K562 (cell line): ENCODE measurements around the gene HTR3B. TPM values are rescaled to one million over a fixed set of nuclear protein-coding genes. Genes with fewer than 3 reads are reported as not detected.

ENCODE experiments used
- ATAC-seq: fragments of 200-7000 bp; cut with Tn5 transposase; 3 replicates; pipeline ENCODE4 v1.9.1; 2020; ENCODE audit warnings: moderate library complexity
- BruUV-seq: library from RNA; stranded (reverse); fragments of 400-500 nt; replicated peaks from 2 replicates; lab custom pipeline; 2021; lab: Mats Ljungman, UMichigan
- CTCF ChIA-PET: fragments of 300-600 bp; formaldehyde crosslinking; extraction: SDS; loops from one replicate; lab custom pipeline; 2021; ENCODE audit warnings: low intra/inter-chr PET ratio; lab: Yijun Ruan, JAX
- POLR2A ChIA-PET: fragments of 300-600, 350-650 bp; sonication (Branson Sonifier 250); formaldehyde crosslinking; extraction: SDS; loops from one replicate; lab custom pipeline; 2021; ENCODE audit warnings: antibody characterized with exemption, inconsistent platforms; lab: Yijun Ruan, JAX
- DNase-seq, 4 experiments: peaks; one replicate each; pipeline versions ENCODE4 v3.0.0 to v3.0.0-alpha.2; 2011 to 2018; ENCODE audit warnings: low spot score in 3 of 4, mixed read lengths in 3 of 4; ENCODE audit errors: extremely low read depth in 1 of 4
- FAIRE-seq: peaks from 2 replicates; lab custom pipeline; 2011; peaks lifted over from hg19 to GRCh38; lab: Jason Lieb, UNC
- H2AFZ ChIP-seq: 2 replicates; pipeline ENCODE4 v1.6.0; 2011; ENCODE audit warnings: low read depth, low read length, control low read depth, inconsistent platforms
- H3K27ac ChIP-seq: fragments of 200-600 bp; 3 replicates; pipeline ENCODE4 v1.8.0; 2011; ENCODE audit warnings: low read depth, mild to moderate bottlenecking, control low read depth, inconsistent platforms, low read length, moderate library complexity, mixed read lengths; ENCODE audit errors: extremely low read depth
- H3K27me3 ChIP-seq, 2 experiments: fragments of 300-600 bp in 1 of 2; 2 replicates in 1 of 2; 3 replicates in 1 of 2; pipeline versions ENCODE4 v1.6.0 to v1.8.0; 2011; ENCODE audit warnings: inconsistent platforms in 2 of 2, low read length in 2 of 2, mild to moderate bottlenecking in 1 of 2, mixed read lengths in 1 of 2, moderate library complexity in 1 of 2; ENCODE audit not compliant: control insufficient read depth in 2 of 2, insufficient read depth in 2 of 2
- H3K36me3 ChIP-seq: fragments of 300-600 bp; 3 replicates; pipeline ENCODE4 v1.8.0; 2011; ENCODE audit warnings: mild to moderate bottlenecking, low read length, inconsistent platforms; ENCODE audit not compliant: control insufficient read depth, insufficient read depth
- H3K4me1 ChIP-seq, 2 experiments: fragments of 200-600 bp in 1 of 2; replicated peaks in 1 of 2; 2 replicates in 1 of 2; 3 replicates in 1 of 2; pipeline versions ENCODE4 v1.5.1 to v1.8.0; 2011; ENCODE audit warnings: inconsistent platforms in 2 of 2, low read length in 2 of 2, mild to moderate bottlenecking in 1 of 2, mixed read lengths in 1 of 2, moderate library complexity in 1 of 2; ENCODE audit not compliant: control insufficient read depth in 2 of 2, insufficient read depth in 2 of 2
- H3K4me2 ChIP-seq: 2 replicates; pipeline ENCODE4 v1.6.1; 2011; ENCODE audit warnings: low read length, control low read depth, inconsistent platforms, mixed read lengths; ENCODE audit not compliant: insufficient read depth
- H3K4me3 ChIP-seq: fragments of 200-600 bp; sonication (generic), shearing (Covaris generic); 2 replicates; pipeline ENCODE4 v1.5.1; 2016; ENCODE audit warnings: control low read depth, inconsistent platforms
- H3K79me2 ChIP-seq: fragments of 200-600 bp; 3 replicates; pipeline ENCODE4 v1.8.0; 2011; ENCODE audit warnings: low read length, inconsistent platforms; ENCODE audit not compliant: control insufficient read depth, insufficient read depth
- H3K9ac ChIP-seq, 2 experiments: 2 replicates each; pipeline versions ENCODE4 v1.6.0 to v1.6.1; 2011; ENCODE audit warnings: low read depth in 2 of 2, low read length in 2 of 2, control low read depth in 1 of 2, inconsistent platforms in 1 of 2, mild to moderate bottlenecking in 1 of 2, mixed read lengths in 1 of 2; ENCODE audit not compliant: insufficient read depth in 1 of 2
- H3K9me1 ChIP-seq: one replicate; pipeline ENCODE4 v1.6.0; 2011; ENCODE audit warnings: inconsistent platforms, mild to moderate bottlenecking, low read length, moderate library complexity; ENCODE audit not compliant: control insufficient read depth, insufficient read depth
- H3K9me3 ChIP-seq: replicated peaks from 2 replicates; pipeline ENCODE4 v1.5.1; 2011; ENCODE audit warnings: low read depth, low read length, inconsistent platforms; ENCODE audit not compliant: control insufficient read depth, insufficient read depth
- H4K20me1 ChIP-seq: replicated peaks from 2 replicates; pipeline ENCODE4 v1.6.1; 2011; ENCODE audit warnings: low read length, inconsistent platforms, mixed read lengths; ENCODE audit not compliant: control insufficient read depth, insufficient read depth
- MCM7 ChIP-seq, 2 experiments: fragments of 450-650 bp; IDR thresholded peaks; 2 replicates each; pipeline ENCODE4 v1.6.1; 2016 to 2018
- TFAP4 ChIP-seq: sonication (generic); formaldehyde crosslinking; IDR thresholded peaks from 2 replicates; pipeline ENCODE4 v1.8.0; 2022; ENCODE audit warnings: missing genetic modification reagents, mild to moderate bottlenecking, moderate library complexity, borderline replicate concordance
- WGBS: fragments of 100-300 bp; shearing (Covaris generic); methylation state at CpG from one replicate; pipeline ENCODE4 v1.1.6; 2016; ENCODE audit warnings: low coverage, mixed read lengths; ENCODE audit not compliant: insufficient coverage; ENCODE audit errors: missing lambda C conversion rate; 5-methylcytosine and 5-hydroxymethylcytosine counted together
- in situ Hi-C: fragments of 300-500 bp; cut with MboI; formaldehyde crosslinking; loops from 4 replicates; pipeline ENCODE4 v1.15.0; 2018; ENCODE audit warnings: inconsistent platforms, mixed read lengths
- intact Hi-C: fragments of 100-400 bp; cut with micrococcal nuclease; formaldehyde crosslinking; loops from 2 replicates; pipeline ENCODE4 v1.14.2; 2022
- polyA plus RNA-seq, 8 experiments: library from polyadenylated mRNA; depleted of rRNA in 4 of 8; stranded (reverse) in 5 of 8; unstranded in 3 of 8; fragments of >200 nt; fragmentation: Nextera tagmentation in 2 of 8; fragmentation: Illumina TruSeq in 1 of 8; extraction: Ambion mirVana in 2 of 8; extraction: Trizol in 1 of 8; gene quantifications; 2 replicates each; pipeline versions ENCODE4 v1.2.1 to v1.2.3, GENCODE V29; 2011 to 2014; ENCODE audit warnings: inconsistent platforms in 1 of 8, missing spikeins in 1 of 8
- total RNA-seq, 7 experiments: library from RNA; depleted of rRNA in 6 of 7; stranded (reverse); fragments of >200 nt in 6 of 7; fragmentation: Illumina TruSeq in 2 of 7; extraction: Trizol in 2 of 7; gene quantifications; 2 replicates each; pipeline versions ENCODE4 v1.2.1 to v1.2.3, GENCODE V29; 2011 to 2021; ENCODE audit warnings: low replicate concordance in 1 of 7

HTR3B gene
- total and polyA plus RNA-seq, 9 of the 15 experiments (the other 6 are each of a cell fraction or from before 2014, with no cell fraction given), result not detected

DNA sequence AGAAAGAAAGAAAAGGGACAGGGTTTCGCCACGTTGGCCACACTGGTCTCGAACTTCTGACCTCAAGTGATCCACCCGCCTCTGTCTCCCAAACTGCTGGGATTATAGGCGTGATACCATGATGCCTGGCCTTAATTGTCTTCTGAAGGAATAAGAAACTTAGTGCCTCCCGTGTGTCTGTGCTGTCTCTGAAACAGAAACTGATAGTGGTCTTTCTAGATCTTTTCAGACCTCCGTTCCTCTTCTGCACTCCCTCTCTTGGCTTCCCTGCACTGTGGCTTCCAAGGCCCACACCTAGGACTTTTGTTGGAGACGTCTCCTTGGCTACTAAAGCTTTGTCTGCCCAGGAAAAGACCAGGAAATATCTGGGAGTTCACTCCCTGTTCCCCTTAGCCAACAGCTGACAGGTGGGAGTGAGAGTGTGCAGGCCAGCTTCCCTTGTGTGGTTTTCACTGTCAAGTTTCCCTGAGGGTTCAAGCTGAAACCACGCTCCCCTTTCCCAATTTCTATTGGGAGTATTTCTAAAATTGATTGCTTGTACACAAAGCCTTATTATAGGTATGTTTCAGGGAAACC lies 10.1 kb upstream of the HTR3B start:
- H3K4me3 ChIP-seq, result no peak overlapping the region
- no peaks in the 10 kb centered on the region; the same call in 1 of the 2 replicates for H4K20me1 ChIP-seq
- ATAC-seq (no peak), DNase-seq (no peak), FAIRE-seq (no peak)
- peaks cover 0 to 4% of the 10 kb centered on the region in 2 experiments; a peak in 1 of 5 replicates for H3K4me1 ChIP-seq
- POLR2A ChIA-PET, result no interaction called here
- no peaks in the 10 kb centered on the region for H3K9me1 ChIP-seq
- CTCF ChIA-PET, result no interaction called here
- BruUV-seq, result no TSS peak
- no peaks in the 10 kb centered on the region for H3K79me2 ChIP-seq
- no peaks in the 10 kb centered on the region for H3K27me3 ChIP-seq
- no peak overlapping the region for H3K4me2 ChIP-seq
- WGBS, result 17% methylated on average over 7 of the region's 9 CpGs
- in situ Hi-C loops (no loop called here), intact Hi-C loops (no loop called here)
- H3K9ac ChIP-seq, result 0 out of 4 replicates have a peak overlapping the region, but pooled peaks of 1 of the 2 experiments have one; percentile 48
- TF ChIP-seq MCM7 (IDR thresholded peaks at IDR 0.05) (no peak), TFAP4 (CRISPR knock-in tag) (peak; percentile 52)
- no peak overlapping the region for H3K27ac ChIP-seq
- no peaks in the 10 kb centered on the region for H3K9me3 ChIP-seq
- peak overlapping the region; percentile 28; the same call in 1 of the 2 replicates for H2AFZ ChIP-seq
- no peaks in the 10 kb centered on the region for H3K36me3 ChIP-seq
